GM12891 (cell line): ENCODE data around the gene USP30.

Experiments used
- POLR2AphosphoS5 ChIP-seq: IDR thresholded peaks from 2 replicates; pipeline ENCODE4 v1.6.1; 2011; ENCODE audit warnings: low read depth, low read length, control low read depth
- TAF1 ChIP-seq: IDR thresholded peaks from 2 replicates; pipeline ENCODE4 v1.6.1; 2011; ENCODE audit warnings: low read depth, low read length, control low read depth

DNA sequence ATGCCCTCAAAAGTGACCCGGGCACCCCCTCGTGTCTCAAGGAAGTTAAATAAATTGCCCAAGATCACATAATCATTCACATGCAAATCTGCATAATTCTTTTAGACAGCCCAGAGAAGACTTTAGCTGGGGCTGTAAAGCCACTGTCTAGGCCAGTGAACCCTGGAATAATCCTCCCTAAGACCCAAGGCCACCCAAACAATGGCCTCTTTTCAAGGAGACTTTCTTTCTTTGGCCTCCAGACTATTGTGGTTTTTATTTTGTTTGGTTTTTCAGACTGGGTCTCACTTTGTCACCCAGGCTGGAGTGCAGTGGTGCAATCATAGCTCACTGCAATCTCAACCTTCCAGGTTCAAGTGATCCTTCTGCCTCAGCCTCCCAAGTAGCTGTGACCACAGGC lies 42.1 kb upstream of the USP30 start:
- TF ChIP-seq TAF1: no peak
- TF ChIP-seq POLR2AphosphoS5: no peak
